WTC11 (cell line): ENCODE results near the gene ZBTB16.

Experiments
- ESRRA ChIP-seq: sonication (generic); formaldehyde crosslinking; IDR thresholded peaks from 2 replicates; pipeline ENCODE4 v1.8.1; 2022; ENCODE audit warnings: mild to moderate bottlenecking, missing genetic modification reagents, borderline replicate concordance
- FOXK1 ChIP-seq: sonication (generic); formaldehyde crosslinking; IDR thresholded peaks from 2 replicates; pipeline ENCODE4 v1.8.0; 2022; ENCODE audit warnings: mild to moderate bottlenecking, moderate library complexity, missing genetic modification reagents
- NFYB ChIP-seq: sonication (generic); formaldehyde crosslinking; conservative IDR thresholded peaks from 2 replicates; pipeline ENCODE4 v1.8.0; 2022; ENCODE audit warnings: low read depth, missing genetic modification reagents
- ZNF416 ChIP-seq: fragments of 250-450 bp; sonication (Bioruptor Pico); IDR thresholded peaks from 2 replicates; pipeline ENCODE4 v1.9.0; 2021; ENCODE audit warnings: mild to moderate bottlenecking, inconsistent platforms
- TF ChIP-seq, protein P1 (sequence below): fragments of 200-600 bp; IDR thresholded peaks from 2 replicates; pipeline ENCODE4 v1.8.0; 2022; ENCODE audit warnings: antibody characterized with exemption

DNA sequence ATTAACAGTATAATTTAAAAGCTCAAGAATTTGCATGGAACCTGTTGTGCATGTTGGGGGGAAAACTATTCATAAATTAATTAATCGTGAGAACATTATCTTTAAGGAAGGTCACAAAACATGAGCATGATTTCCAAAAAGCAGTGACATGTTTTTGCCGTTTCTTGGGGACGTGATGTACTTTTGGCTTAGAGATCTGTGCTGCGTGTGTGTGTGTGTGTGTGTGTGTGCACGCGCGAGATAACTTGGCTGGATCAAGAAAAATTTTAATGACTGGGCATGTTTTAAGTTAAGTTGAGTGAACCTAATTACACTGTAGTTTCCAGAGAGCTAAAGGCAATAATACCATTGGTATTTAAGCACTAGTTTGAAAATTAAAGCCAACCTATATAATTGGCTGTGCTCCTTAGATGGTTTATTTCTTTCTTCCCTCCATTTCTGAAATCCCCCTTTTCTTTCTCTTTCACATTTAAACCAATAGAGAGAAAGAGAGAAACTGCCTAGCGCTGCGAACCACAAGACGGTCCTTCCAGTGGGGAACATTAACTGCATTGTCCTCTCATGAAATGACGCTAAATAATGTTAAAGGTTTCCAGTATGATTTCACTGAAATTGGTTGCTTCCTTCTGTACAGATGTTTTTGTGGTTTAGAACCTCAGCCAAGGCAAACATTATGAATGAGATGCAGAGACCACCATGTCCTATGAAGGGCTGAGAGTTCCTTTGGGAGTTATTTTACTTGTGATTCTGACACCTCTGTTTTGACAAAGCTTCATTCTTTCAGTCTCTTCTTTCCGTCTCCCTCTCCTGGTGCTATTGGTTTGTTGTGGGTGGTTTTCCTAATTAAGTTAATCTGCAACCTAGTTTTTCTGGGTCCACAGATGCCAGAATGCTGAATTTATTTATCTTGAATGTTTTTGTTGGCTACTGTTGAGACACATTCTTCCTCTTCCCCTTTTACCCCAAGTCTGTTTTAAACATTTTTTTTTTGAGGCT is 51.7 kb downstream of the ZBTB16 start:
- TF ChIP-seq, protein P1, sequence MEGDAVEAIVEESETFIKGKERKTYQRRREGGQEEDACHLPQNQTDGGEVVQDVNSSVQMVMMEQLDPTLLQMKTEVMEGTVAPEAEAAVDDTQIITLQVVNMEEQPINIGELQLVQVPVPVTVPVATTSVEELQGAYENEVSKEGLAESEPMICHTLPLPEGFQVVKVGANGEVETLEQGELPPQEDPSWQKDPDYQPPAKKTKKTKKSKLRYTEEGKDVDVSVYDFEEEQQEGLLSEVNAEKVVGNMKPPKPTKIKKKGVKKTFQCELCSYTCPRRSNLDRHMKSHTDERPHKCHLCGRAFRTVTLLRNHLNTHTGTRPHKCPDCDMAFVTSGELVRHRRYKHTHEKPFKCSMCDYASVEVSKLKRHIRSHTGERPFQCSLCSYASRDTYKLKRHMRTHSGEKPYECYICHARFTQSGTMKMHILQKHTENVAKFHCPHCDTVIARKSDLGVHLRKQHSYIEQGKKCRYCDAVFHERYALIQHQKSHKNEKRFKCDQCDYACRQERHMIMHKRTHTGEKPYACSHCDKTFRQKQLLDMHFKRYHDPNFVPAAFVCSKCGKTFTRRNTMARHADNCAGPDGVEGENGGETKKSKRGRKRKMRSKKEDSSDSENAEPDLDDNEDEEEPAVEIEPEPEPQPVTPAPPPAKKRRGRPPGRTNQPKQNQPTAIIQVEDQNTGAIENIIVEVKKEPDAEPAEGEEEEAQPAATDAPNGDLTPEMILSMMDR: no peak
- TF ChIP-seq ESRRA: no peak
- TF ChIP-seq ZNF416: no peak
- no peak for TF ChIP-seq FOXK1 (CRISPR knock-in tag)
- TF ChIP-seq NFYB (CRISPR knock-in tag): no peak
